Activated CD4-positive, alpha-beta T cell treated with anti-CD3 and anti-CD28 coated beads for 48 hours (primary cell): ENCODE results near the gene PRKCH.
A peak's percentile ranks its signal among the peaks of the same experiment; 100 is the strongest.

Experiments used
- DNase-seq: peaks from one replicate; pipeline ENCODE4 v3.0.0-alpha.2; 2020

The PRKCH gene

DNA sequence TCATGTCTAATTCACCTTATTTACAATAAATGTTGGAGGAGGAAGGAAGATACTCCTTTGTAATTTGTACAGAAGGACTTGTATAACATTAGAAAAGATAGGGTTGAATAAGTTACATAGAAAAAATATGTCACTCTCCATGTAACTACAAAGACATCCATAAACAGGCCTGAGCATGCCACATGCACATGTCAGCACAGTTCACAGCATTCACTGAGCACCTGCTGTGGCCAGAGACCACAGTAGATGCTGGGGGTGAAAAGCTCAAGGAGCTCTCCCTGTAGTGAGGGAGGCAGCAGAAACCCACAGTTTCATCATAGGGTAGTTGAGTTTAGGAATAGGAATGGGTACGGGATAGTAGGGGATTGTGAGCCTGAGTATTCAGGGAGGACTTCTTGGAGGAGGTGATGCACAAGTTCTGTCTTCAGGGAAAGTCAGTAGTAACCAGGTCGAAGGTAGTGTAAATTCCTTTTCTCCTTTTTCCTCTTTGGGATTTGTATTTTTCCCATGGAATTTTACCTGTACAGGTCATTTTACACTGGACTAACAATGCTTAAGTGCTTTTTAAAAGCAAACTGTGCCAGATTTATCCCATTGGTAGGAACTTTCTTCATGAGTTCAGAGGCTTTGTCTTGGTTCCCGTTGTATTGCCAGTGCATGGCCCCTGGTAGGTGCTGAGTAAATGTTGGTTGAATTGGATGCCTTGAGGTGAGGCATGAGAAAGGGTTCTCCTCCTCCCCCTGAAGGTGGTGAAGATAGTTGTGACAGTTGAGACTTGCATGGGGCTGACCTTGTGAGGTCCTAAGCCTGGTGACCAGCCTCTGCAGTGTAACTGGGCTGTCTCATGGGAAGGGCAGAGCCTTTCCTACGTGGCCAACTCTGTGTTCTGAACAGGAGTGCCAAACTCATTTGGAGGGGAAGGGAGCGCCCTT, 20.2 kb downstream of the PRKCH start:
- DNase-seq: no peak

DNA sequence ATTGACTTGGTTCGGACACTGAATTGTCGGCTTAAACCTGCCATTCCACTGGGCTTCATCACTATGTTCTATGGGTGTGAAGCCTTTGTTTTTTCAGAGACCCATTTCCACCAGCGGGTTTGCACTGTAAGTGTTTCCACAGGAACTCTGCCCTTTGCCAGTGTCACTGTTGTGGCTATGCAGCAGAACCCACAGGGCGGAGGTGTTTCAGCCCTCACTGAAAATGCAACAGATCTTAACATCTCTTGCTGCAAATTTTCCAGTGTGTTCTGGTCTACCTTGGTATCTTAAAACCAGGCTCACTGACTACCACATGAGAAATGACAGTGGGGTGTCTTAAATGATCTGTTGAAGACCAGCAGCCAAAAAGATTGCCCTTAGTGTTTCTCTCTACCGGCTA, 21.1 kb downstream of the PRKCH start:
- DNase-seq: peak; percentile 87

DNA sequence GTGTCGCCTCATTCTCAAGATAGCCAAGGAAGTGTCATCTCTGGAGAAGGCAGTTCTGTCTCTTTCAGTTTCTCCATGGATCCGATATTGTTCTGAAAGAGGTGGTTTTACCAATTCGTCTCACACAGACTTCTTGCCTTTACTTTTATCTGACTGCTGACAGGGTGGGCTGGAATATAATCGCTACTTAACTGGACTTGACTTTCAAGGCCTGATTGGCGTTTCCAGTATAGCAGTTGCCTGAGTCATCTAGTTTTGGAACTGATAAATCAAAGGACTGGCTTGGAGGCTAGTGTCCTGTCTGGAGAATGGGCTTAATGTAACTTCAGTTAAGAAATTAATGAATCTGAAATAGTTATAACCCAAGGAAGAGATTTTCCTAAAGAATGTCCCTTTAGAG, 21.6 kb downstream of the PRKCH start:
- no peak for DNase-seq

DNA sequence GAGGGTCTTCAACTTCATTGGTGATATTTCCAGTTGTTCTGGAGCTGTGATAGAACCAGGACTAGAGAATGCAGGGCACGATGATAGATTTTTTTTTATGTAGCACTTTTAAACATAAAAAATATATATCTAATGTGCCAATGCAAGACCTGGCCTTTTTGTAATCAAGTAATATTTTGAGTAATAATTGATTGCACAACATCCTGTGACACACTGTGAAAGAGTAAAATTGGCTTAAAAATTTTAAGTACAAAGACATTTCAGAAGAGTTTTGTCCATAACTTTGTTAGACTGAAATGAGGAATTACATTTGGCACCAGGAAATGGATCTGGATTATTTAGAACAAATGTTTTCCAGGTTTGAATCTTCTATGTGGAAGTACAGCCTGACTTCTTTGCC, 22.1 kb downstream of the PRKCH start:
- no peak for DNase-seq

DNA sequence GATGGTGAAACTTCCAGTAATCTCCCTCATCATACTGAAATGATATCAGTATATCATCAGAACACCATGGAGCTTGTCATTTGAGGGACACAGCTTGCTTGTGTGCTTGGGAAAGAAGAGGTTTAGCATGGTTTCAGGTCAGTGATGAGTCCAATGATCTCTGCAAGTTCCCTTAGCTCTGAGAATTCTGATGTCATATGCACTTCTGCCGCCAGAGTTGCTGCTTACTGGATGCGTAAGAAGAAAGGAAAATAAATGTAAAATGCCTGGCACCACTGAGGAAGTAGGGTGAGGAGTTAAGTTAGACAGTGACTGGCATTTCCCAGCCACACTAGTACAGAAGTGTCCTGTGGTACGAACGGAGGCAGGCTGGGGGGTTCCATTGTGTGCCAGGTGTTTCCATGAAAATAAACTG, 22.6 kb downstream of the PRKCH start:
- peak; percentile 64 for DNase-seq

DNA sequence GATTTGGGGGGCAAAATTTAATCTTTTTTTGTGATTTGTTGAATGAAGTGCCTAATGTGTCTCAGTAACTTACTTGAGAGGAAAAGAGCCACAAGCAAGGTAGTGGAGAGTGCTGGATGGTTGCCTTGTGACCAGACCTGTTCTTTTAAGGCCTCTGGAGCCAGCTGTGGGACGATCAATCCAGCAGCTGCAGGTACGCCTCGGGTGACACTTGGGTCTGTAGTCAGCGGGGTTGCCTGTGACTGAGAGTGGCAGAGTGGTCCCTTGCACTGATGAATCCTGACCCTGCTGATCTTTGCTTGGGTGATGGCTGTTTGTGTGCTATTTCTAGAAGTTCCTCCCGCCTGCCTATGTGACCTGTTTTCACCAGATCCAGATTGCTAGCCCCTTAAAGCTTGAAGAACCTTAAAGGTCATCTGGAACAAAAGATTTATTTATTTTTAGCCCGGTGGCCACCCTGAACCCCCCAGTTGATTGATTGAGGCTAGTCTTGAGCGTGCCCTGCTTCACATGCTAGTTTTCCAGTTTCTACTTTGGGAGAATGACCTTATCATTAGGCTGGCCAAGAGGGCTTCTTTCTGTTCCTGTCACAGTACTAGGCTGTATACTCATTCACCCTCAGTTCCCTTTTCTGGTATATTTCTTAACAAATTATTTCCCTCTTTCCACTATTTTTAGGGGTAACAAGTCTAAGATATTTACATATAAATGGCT, 23.2 kb downstream of the PRKCH start:
- no peak for DNase-seq

DNA sequence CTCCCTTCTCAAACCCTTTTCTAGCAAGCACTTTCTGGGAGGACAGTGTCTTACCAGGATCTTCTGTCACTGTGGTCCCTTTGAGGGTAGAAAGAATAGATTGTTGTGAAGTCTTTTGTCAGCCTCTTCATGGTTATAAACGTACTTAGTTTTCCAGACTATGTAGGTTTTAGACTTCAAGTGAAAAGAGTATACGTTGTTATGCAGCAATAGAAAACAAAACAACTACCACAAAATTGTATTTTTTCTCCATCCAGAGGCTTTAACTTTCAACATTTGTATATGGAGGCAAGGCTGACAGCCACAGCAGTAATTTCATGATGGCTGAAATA, 23.7 kb downstream of the PRKCH start:
- DNase-seq: no peak

DNA sequence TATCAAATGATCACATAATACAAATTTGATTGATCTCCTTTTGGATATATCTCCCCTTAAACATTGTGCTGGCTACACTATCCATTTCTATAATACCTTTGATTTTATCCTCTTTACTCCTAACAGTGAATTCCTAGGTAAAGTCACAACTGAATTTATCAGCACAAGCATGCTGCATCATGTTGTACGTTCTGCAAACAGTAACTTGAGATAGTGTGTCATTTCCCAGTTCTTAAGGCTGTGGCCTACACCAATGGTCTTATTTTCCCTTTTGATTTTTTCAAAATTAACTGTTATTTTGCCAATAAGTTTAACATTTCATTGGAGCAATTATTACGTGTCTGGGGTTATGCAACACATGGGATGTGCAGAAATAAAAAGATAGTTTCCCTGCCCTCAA, 24.8 kb downstream of the PRKCH start:
- no peak for DNase-seq

DNA sequence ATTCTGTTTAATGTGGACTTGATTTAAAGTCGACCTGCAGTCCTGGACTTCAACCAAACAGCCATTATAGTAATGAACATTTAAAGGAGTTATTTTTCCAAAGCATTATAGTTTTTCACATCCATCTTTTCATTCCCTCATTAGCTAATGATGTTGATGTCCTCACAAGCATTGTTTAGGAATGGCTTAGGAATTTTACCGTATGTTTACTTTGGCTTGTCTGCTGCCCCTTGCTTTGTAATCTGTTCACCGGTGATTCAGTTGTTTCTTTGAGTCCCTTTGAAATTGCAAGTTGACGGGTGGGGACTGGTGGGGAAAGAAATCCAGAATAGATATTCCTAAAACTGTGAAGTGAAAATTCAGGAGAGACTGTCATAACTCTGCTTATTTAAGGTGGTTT, 25.4 kb downstream of the PRKCH start:
- DNase-seq: no peak

DNA sequence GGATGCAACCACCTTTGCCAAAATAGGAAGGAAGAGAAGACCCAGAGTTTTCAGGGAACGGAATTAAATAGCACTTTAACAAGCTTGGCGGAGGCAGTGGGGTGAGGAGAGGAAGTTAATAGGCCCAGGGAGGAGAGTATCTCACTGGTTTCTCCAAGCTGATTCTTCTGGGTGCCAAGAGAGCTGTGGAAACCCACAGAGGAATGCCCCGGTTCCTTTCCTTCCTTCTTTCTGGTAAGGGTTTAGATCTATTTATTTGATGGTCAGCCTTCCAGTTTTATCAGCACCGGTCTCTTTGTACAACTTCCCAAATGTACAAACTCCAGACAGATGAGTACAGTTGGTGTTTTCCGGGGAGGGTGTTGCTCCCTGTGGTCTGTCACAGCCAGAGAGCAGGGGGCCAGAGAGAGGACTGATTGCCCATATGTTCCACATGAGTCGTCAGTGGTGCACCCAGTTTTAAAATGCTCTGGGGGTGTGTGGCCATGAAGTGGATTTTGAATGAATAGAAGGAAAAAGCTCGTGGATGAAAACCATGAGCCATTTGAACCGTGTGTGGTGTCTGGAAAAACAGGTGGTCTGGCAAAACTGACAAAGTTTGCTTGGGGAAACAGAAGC, 26.6 kb downstream of the PRKCH start:
- DNase-seq: peak; percentile 55

DNA sequence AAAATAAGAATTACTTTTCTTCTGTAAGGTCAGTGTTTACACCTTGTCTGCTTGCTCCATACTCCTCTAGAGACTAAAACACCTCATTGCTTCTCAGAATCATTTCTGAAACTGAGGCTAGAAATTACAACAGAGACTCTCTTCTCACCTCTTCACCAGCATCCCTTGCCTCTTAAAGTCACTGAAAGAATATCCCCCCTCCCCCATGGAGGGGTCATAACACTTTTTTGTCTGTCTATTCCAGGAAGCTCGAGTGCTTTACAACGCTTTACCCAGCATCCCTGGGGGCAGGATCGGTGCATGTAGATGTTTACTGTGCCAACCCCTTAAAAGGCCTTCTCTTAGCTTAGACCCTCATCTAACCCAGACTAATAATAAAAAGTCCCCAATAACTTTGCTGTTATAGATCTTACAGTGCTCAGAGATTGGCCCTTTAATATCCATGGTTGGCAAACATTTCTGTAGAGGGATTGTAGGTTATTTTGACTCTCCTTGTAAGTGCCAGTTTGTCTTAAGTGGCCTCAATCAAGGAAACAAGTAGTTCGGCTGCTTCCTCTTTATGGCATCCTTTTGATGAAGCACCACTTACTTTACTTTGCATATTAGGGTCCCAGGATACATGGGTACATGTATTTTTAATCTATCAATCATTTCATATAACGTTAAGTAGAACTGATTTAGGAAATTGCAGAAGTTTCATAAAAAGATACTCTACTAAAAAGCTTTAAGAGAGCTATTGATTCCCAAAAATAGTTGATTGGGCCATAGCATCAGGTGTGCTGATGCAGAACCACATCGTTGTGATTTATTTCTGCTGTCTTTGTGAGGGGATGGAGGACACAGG, 29.3 kb downstream of the PRKCH start:
- peak; percentile 64 for DNase-seq

DNA sequence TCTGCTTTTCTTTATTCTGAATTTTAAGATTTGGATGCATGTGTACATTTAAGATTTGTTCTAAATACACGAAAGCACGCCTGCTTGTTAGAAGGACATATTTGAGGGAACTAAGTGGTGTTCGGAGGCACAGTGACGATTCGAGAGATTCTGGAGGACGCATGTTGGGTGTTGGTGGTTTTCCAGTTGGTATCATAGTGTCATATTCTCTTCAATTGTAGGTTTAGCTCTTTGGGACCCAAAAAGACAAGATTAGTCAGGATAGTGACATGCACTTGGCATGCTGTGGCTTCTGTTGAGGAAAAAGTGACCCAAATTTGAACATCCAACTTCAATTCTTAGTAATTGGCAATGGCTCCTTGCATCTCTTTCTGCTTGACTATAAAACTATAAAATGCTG, 30.1 kb downstream of the PRKCH start:
- no peak for DNase-seq

DNA sequence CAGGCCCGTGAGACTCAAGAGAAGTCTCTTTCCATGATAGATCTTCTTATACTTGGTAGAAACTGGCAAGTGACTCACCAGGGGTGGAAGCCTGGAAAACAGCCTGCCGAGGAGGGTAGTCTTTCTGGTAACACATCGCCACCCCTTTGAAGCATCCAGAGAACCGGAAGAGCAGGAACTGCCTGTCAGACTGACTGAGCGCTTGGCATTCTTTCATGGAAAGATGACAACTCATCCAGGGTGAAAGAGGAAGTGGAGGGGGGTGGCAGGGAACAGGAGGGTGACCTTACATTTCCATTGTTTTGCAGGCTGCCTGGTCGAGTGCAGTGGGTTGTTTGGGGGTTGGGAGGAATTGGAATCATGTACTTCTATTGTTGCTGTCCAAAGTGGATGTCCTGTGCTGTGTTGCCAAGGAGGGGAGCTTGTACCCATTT, 34.5 kb downstream of the PRKCH start:
- DNase-seq: peak; percentile 77

DNA sequence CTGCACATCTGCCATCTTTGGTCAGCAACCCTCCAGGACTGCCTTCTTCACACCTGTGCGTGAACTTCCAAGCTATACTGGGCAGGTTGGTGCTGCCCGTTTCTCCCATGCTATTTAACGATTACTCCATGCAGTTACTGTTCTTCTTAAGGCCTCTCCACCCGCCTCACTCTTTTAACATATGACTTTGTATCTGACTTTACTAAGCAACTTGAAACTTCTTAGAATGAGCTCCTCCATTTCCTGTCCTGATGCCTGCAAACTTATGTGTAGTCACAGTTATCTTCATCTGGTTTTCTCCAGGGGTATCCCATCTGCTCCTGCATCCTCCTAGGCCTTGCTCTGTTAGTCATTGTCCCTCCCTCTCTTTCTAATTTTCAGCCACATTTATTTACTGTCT, 35.7 kb downstream of the PRKCH start:
- no peak for DNase-seq

DNA sequence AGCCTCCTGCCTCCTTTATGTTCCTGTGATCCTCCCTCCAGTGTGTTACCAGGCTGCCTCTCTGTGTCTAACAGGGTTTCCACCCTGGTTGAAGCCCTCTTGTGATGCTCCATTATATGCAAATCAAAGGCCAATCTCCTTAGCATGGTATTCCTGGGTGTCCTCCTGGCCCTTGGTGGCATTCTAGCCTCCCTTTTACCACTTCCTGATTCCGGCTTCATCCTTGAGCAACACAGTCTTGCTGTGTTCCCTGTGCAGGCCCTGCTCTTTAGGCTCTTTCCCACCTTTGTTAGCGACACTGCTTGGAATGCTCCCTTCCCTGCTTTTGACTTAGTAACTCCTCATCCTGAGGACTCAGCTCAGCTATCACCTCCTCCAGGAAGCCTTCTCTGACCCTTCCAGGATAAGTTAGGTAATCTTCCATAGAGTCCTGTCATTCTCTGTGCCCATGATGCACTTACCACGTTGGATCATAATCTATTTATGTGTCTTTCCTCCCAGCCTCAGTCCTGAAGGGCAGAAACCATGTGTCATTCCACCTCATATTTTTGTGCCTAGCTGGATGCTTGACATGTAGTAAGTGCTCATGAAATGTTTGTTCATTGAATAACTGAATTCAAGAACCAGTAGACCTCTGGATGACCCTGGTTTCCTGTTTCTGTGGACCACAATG, 37.3 kb downstream of the PRKCH start:
- no peak for DNase-seq

DNA sequence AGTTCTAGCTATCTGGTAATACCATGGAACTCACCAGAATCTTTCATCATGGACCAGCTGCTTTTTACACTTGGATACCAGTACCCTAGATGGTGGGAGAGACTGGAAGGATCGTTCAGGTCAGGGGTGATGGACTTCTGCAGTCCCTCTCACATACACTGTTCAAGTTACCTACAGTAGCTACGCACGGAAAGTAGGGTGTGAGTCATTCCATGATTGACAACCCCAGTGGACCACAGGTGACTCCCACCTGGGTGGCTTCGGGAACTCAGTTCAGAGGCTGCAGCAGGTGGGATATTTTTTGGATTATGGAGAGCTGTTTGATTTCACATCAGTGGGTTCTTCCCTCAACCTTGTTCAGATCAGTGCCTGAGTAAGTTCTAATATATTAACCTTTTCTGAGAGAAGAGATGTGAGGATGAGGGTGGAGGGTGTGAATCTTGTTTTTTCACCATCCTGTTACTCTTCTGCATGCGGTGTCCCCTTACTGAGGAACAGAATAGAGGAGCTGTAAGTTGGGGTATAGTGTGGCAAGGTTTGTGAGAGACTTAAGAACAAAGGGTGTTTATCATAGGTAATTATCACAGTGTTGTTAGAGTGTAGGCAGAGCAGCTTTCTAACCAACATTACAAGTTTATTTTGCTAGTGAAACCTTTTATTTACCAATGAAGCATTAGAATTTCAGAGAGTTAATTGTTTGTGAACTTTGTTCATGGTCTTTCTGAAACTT, 39.6 kb downstream of the PRKCH start:
- DNase-seq: no peak

DNA sequence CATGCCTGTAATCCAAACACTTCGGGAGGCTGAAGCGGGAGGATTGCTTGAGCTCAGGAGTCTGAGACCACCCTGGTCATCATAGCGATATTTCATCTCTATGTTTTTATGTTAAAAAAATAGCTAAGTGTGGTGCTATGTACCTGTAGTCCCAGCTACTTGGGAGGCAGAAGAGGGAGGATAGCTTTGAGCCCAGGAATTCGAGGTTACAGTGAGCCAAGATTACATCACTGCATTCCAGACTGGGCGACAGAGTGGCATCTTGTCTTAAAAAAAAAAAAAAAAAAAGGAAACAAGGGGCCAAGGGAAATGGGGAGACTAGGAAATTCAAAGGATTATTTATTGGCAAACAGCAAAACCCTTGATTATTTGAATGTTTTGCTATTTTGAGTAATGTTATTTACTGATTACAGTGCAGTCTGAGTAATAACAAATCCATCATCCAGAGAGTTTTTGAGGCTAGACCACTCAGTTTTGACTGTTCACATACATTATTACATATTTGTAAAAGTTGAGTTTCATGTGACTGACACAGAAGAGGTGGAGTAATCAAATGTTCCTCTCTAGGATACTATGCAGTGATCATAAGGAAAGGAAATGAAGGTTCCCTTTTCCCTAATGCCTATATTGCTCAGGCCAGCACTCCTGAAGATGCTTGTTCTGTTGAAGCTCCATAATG, 40.8 kb downstream of the PRKCH start:
- no peak for DNase-seq

DNA sequence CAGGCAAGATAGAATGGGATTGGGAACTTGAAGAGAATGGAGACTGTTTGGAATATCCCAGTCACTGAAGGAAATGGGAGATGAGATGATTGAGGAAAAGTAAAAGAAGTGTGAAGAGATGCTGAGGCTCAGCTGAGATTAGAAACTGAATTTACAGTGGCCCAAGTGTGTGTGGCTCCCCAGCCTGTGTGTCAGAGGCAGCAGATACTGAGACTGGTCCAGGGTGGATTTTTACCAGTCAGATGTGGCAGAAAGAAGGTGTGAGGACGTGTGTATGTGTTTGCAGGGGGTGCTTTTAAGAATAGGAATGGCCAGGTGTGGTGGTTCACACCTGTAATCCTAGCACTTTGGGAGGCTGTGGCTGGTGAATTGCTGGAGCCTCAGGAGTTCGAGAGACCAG, 42.9 kb downstream of the PRKCH start:
- no peak for DNase-seq

DNA sequence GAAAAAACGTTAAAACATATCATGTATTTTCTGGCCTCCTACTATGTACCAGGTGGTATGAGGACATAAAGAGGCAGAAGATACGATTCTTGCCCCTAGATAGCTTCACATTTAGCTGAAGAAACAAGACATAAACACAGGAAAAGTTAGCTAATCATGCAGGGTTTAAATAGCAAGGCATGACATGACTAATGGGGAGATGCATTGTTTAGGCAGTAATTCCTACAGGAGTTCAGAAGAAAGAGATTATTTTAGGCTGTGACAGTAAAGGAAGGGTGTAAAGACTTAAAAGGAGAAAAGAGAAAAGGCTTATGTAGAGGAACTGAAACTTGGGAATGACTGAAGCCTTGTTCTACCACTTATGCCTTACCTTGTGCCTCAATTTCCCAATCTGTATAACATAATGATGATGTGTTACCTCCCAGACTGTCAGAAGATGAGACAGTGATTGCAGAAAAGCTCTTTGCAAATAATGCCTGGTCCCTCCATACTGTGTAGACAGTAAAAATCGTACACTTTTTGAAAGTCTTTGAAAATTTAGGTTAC, 44.4 kb downstream of the PRKCH start:
- DNase-seq: no peak

DNA sequence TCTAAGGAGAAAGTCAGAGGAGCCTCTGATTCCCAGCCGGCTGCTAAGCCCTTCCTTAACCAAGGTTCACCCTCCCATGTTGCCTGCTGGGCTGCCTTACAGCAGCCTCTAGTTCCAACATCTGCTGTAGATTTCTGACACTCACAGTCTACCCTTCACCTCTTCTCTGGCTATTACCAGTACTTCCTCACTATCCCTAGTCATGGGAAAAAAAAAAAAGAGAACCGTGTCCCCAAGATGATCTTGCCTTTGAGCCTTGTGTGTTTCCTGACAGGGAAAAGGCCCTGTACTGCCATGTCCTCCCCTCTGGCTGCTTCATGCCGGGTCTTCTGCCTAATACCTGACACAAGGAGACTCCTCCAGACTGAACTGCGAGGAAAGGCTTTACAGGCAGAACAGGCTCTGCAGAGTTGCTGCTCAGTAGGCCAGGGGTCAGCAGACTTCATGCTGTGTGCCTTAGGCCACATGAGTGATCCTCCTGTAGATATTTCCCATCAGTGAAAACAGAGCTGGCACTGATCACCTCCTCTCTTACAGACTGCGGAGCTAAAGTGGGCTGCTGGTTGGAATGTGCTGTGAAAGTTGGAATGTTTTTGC, 46.8 kb downstream of the PRKCH start:
- no peak for DNase-seq
